ENCODE data around the gene PLXNB3.

PLXNB3 gene

GRCh38 chrX:153774576-153775292, 10.7 kb downstream of the PLXNB3 start:
- DNase-seq (ENCODE audit: low read depth), result no peak

GRCh38 chrX:153775293-153776119, 11.5 kb downstream of the PLXNB3 start:
- DNase-seq (ENCODE audit: low read depth), result no peak

- no peak for DNase-seq (ENCODE audit: low read depth)
Measured at GRCh38 chrX:153776120-153776599, 12.1 kb downstream of the PLXNB3 start.

DNA sequence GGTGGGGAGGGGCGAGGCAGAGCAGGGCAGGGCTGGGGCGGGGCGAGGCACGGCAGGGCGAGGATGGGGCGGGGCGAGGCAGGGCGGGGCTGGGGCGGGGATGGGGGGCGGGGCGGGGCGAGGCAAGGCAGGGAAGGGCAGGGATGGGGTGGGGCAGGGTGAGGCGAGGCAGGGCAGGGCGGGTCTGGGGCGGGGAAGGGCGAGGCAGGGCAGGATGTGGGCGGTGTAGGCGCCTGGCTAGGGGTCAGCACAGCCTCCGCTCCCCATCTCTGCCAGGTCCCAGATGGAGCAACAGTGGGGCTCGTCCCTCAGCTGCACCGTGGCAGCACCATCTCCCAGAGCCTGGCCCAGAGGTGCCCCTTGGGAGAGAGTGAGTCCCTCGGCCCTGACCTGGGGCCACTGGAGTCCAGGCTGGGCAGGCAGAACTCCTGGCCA, 12.6 kb downstream of the PLXNB3 start:
- DNase-seq (ENCODE audit: low read depth), result no peak

- DNase-seq (ENCODE audit: low read depth), result no peak
Measured at GRCh38 chrX:153777261-153778090, 13.4 kb downstream of the PLXNB3 start.

GRCh38 chrX:153778181-153778580, 14.1 kb downstream of the PLXNB3 start:
- DNase-seq (ENCODE audit: low read depth), result no peak

- DNase-seq (ENCODE audit: low read depth), result no peak
Measured at GRCh38 chrX:153778684-153779101, 14.6 kb downstream of the PLXNB3 start.

DNA sequence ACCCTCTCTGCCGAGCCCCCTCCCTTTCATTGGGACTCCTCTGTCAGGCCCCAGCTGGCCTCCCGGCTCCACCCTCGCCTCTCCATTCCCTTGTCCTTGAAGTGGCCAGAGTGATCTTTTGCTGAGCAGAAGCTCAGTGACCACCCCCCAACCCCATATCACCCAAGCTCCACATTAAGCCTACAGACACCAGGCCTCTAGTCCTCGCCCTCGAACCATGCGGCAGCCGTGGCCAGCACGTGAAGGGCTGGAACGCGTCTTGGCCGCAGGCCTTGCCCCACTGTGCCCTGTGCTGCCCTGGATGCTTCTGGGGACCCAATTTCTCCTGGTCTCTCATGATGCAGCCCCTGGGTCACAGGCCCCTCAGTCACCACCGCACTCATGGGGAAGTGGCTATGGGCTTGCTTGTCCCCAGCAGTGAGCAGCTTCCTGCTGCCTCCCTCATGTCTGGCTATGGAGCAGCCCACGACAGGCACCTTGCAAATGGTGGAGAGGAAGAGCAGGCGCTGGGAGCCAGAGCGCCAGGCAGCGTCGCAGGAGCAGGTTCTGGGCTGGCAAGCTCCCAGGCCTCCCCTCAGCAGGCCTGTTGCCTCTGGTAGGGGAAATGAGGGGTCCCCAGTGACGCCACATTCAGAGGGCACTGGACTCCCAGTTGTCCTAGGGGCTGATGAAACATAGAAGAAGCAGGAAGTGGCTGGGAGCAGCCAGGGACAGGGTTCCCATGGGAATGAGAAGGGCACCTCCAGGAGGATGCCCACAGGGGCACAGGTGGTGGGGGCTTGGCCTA, 16.0 kb downstream of the PLXNB3 start:
- no peak for DNase-seq (ENCODE audit: low read depth)

- DNase-seq (ENCODE audit: low read depth), result no peak
Measured at GRCh38 chrX:153780678-153781427, 16.8 kb downstream of the PLXNB3 start, which contains the start of gene SRPK3. Gene SRPK3, plus strand, starts transcription at chrX:153781041. Its CDS starts 46 bp downstream, at chrX:153781087.

DNA sequence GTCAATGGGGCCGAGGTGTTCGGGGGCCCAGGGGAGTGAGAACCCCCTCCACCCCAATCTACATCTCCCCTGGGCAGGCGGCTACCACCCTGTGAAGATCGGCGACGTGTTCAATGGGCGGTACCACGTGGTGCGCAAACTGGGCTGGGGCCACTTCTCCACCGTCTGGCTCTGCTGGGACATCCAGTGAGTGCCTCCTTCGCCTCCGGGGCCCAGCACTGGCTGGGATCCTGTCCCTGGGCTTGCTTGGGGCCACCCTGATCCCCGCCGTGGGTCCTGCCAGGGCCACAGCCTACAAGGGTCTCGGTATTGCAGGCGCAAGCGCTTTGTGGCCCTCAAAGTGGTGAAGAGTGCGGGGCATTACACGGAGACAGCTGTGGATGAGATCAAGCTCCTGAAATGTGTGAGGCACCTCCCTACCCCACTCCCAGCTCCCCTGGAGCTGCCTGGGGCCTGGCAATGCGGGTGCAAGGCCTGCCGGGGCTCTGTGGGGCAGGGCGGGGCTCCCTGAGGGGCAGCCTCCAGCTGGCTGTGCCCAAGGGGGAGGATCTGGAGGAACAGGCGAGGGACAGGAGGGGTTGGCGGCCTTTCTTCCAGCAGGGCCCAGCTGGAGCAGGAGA, 17.5 kb downstream of the PLXNB3 start:
- DNase-seq (ENCODE audit: low read depth), result no peak

GRCh38 chrX:153782313-153782712, 18.3 kb downstream of the PLXNB3 start:
- no peak for DNase-seq (ENCODE audit: low read depth)

- no peak for DNase-seq (ENCODE audit: low read depth)
Measured at GRCh38 chrX:153782871-153783270, 18.8 kb downstream of the PLXNB3 start.

DNA sequence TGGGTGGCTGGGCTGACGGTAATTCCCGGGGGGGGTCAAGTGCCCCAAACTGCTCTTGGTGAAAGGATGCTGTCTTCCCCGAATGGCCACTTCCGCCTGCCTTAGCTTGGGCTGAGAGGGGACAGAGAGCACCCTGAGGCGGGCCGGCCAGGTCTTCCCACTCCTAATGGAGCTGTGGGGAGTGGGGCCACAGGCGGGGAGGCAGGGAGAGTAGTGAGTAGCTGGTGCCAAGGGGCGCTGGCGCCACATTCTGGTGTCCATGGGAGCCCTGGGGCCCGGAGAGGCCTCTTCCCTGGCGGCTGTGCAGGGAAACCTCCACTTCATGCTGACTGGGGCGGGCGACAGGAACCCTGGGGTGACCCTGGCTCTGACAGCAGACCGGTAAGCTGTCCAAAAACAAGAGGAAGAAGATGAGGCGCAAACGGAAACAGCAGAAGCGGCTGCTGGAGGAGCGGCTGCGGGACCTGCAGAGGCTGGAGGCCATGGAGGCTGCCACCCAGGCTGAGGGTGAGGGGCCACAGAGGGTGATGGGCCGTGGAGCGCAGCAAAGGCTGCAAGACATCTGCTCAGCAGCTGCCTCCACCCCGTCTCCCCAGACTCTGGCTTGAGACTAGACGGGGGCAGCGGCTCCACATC, 19.4 kb downstream of the PLXNB3 start:
- DNase-seq (ENCODE audit: low read depth), result no peak

GRCh38 chrX:153784325-153784967, 20.4 kb downstream of the PLXNB3 start:
- no peak for DNase-seq (ENCODE audit: low read depth)

GRCh38 chrX:153786669-153787068, 22.6 kb downstream of the PLXNB3 start:
- no peak for DNase-seq (ENCODE audit: low read depth)

DNA sequence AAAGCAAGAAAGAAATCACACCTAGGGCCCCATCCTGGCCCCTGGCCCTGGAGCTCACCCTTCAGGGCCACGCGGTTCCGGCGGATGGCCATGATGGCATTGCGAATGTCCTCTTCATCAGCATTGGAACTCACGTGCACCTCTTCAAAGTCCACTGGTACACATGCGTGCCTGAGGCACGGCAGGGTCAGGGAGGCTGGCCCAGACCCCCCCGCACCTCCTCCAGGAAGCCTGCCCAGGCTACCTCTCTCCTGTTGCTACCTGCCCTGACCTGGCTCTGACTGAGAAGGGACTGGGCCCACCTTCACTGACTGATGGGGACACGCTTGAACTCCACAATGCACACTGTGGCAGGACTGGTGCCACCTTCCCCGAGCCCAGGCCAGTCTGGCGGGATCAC, 25.6 kb downstream of the PLXNB3 start:
- DNase-seq (ENCODE audit: low read depth), result no peak

- DNase-seq (ENCODE audit: low read depth), result no peak
Measured at GRCh38 chrX:153791104-153791852, 27.2 kb downstream of the PLXNB3 start.

GRCh38 chrX:153792368-153792767, 28.3 kb downstream of the PLXNB3 start:
- DNase-seq (ENCODE audit: low read depth), result no peak

All from T-helper 22 cell (primary cell).